Smooth muscle cell (in vitro differentiated cells): ENCODE measurements around the gene MX1. TPM values are rescaled to one million over a fixed set of nuclear protein-coding genes. Genes with fewer than 3 reads are reported as not detected.

ENCODE experiments used
- DNase-seq: peaks from one replicate; lab custom pipeline; 2025; ENCODE audit not compliant: unreplicated experiment; lab: John Stamatoyannopoulos, UW
- H2AFZ ChIP-seq: fragments of 200-600 bp; sonication (generic); 2 replicates; pipeline ENCODE4 v1.6.0; 2016; ENCODE audit warnings: antibody characterized with exemption, low read depth, mild to moderate bottlenecking
- H3F3A ChIP-seq: fragments of 200-600 bp; sonication (generic); 2 replicates; pipeline ENCODE4 v1.6.0; 2017; ENCODE audit warnings: antibody characterized with exemption, low read depth
- H3K27ac ChIP-seq: fragments of 200-600 bp; sonication (generic); 2 replicates; pipeline ENCODE4 v1.5.1; 2016; ENCODE audit warnings: low read depth, mild to moderate bottlenecking
- H3K27me3 ChIP-seq: fragments of 200-600 bp; sonication (generic); 2 replicates; pipeline ENCODE4 v1.6.1; 2016; ENCODE audit warnings: low read depth, mild to moderate bottlenecking
- H3K36me3 ChIP-seq: fragments of 200-600 bp; sonication (generic); 2 replicates; pipeline ENCODE4 v1.5.1; 2016; ENCODE audit warnings: low read depth
- H3K4me1 ChIP-seq: fragments of 200-600 bp; sonication (generic); 2 replicates; pipeline ENCODE4 v1.5.1; 2016; ENCODE audit warnings: low read depth
- H3K4me2 ChIP-seq: fragments of 200-600 bp; sonication (generic); 2 replicates; pipeline ENCODE4 v1.6.0; 2016; ENCODE audit warnings: mild to moderate bottlenecking
- H3K4me3 ChIP-seq: fragments of 200-600 bp; sonication (generic); 2 replicates; pipeline ENCODE4 v1.5.1; 2016; ENCODE audit warnings: mild to moderate bottlenecking
- H3K79me2 ChIP-seq: fragments of 200-600 bp; sonication (generic); 2 replicates; pipeline ENCODE4 v1.6.0; 2016; ENCODE audit warnings: low read depth, mild to moderate bottlenecking
- H3K9ac ChIP-seq: fragments of 200-600 bp; sonication (generic); 2 replicates; pipeline ENCODE4 v1.6.0; 2016; ENCODE audit warnings: low read depth
- H3K9me3 ChIP-seq: fragments of 200-600 bp; sonication (generic); replicated peaks from 2 replicates; pipeline ENCODE4 v1.5.1; 2016; ENCODE audit warnings: low read depth
- H4K20me1 ChIP-seq: fragments of 200-600 bp; sonication (generic); 2 replicates; pipeline ENCODE4 v1.6.0; 2016; ENCODE audit warnings: low read depth
- WGBS: methylation state at CpG from one replicate; pipeline ENCODE4 v1.1.7; 2016; ENCODE audit warnings: low lambda C conversion rate; 5-methylcytosine and 5-hydroxymethylcytosine counted together
- polyA plus RNA-seq: library from polyadenylated mRNA; unstranded; fragments of >200 nt; fragmentation: Nextera tagmentation; extraction: Ambion mirVana; gene quantifications from 2 replicates; pipeline ENCODE4 v1.2.1, GENCODE V29; 2016
- total RNA-seq: library from RNA; depleted of rRNA; stranded (reverse); fragments of >200 nt; gene quantifications from 2 replicates; pipeline ENCODE4 v1.2.3, GENCODE V29; 2014
- TF ChIP-seq, protein P1 (sequence below): fragments of 200-600 bp; sonication (generic); IDR thresholded peaks from 2 replicates; pipeline ENCODE4 v1.5.1; 2017; ENCODE audit warnings: borderline replicate concordance, mild to moderate bottlenecking, antibody characterized with exemption; ENCODE audit not compliant: insufficient read depth, poor library complexity, severe bottlenecking

MX1 gene
- total and polyA plus RNA-seq, 2 experiments from 2014 or later = 1.3 to 3.5 TPM

DNA sequence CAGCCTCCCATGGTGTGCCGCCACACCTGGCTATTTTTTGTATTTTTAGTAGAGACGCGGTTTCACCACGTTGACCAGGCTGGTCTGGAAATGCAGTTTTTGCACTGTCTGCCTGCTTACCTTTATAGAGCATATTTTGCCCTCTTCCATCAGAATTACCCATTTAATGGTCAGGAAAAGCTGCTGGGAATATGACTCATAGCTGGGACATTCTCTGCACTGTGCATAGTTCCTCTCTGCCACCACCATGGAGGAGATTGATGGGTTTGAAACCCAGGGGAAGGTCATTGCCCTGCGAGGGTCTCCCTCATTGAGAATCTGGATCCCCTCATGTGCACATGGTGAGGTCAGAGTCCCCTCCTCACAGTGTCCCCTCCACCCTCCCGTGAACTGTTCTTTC, 32.1 kb downstream of the MX1 start:
- no peak for DNase-seq
- no peaks in the 10 kb centered on the region for H3K9me3 ChIP-seq
- H3K79me2 ChIP-seq = no peaks in the 10 kb centered on the region
- no peaks in the 10 kb centered on the region for H3K4me1 ChIP-seq
- no peaks in the 10 kb centered on the region for H3F3A ChIP-seq
- no peaks in the 10 kb centered on the region for H3K27me3 ChIP-seq
- 84% methylated on average over 6 of the region's 6 CpGs for WGBS
- H2AFZ ChIP-seq = no peak overlapping the region
- H3K36me3 ChIP-seq = no peaks in the 10 kb centered on the region
- no peak overlapping the region for H3K4me3 ChIP-seq
- TF ChIP-seq, protein P1, sequence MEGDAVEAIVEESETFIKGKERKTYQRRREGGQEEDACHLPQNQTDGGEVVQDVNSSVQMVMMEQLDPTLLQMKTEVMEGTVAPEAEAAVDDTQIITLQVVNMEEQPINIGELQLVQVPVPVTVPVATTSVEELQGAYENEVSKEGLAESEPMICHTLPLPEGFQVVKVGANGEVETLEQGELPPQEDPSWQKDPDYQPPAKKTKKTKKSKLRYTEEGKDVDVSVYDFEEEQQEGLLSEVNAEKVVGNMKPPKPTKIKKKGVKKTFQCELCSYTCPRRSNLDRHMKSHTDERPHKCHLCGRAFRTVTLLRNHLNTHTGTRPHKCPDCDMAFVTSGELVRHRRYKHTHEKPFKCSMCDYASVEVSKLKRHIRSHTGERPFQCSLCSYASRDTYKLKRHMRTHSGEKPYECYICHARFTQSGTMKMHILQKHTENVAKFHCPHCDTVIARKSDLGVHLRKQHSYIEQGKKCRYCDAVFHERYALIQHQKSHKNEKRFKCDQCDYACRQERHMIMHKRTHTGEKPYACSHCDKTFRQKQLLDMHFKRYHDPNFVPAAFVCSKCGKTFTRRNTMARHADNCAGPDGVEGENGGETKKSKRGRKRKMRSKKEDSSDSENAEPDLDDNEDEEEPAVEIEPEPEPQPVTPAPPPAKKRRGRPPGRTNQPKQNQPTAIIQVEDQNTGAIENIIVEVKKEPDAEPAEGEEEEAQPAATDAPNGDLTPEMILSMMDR = no peak
- H3K9ac ChIP-seq = no peak overlapping the region
- H3K27ac ChIP-seq = no peak overlapping the region
- no peaks in the 10 kb centered on the region for H4K20me1 ChIP-seq
- no peak overlapping the region for H3K4me2 ChIP-seq

DNA sequence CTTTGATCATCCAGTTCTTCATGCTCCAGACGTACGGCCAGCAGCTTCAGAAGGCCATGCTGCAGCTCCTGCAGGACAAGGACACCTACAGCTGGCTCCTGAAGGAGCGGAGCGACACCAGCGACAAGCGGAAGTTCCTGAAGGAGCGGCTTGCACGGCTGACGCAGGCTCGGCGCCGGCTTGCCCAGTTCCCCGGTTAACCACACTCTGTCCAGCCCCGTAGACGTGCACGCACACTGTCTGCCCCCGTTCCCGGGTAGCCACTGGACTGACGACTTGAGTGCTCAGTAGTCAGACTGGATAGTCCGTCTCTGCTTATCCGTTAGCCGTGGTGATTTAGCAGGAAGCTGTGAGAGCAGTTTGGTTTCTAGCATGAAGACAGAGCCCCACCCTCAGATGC, 32.5 kb downstream of the MX1 start:
- Histone ChIP-seq H2AFZ (no peak overlapping the region), H3K4me1 (no peaks in the 10 kb centered on the region), H3K79me2 (no peaks in the 10 kb centered on the region), H3K4me3 (no peak overlapping the region), H3K27me3 (no peaks in the 10 kb centered on the region), H4K20me1 (no peaks in the 10 kb centered on the region), H3K27ac (no peak overlapping the region), H3K4me2 (no peak overlapping the region), H3F3A (no peaks in the 10 kb centered on the region), H3K9me3 (no peaks in the 10 kb centered on the region), H3K36me3 (no peaks in the 10 kb centered on the region), H3K9ac (no peak overlapping the region)
- TF ChIP-seq, protein P1 = no peak
- 91% methylated on average over 22 of the region's 22 CpGs for WGBS
- DNase-seq = no peak

DNA sequence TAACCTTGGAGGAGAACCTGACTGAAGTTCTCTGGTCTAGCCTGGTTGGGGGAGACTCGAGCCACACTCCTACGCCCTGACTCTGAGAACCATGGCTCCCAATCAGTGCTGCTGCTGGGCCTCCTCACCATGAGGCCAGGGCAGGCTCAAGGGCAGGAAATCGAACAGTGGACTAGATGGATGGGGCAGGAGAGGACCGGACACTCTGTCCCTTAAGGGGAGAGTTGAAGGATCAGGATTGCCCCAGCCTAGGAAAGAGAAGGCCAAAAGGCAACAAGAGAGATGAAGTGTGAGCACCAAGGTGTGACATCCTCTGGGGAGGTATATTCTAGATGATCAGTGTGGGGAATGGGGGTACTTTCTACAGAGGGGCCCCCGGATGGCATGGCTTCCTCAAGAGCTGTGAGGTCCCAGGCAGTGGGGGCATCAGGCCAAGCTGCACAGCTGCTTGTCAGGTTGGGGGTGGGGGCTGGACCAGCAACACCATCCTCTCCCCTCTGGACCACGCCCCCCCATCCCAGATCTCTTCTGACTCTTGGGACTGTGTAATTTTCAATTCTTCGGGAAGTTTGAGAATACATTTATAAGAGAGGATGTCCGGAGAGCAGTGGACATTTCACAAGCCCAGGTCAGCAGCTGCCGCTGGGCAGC, 34.0 kb downstream of the MX1 start:
- H3K4me1 ChIP-seq = no peaks in the 10 kb centered on the region
- 88% methylated on average over 9 of the region's 9 CpGs for WGBS
- no peak for DNase-seq
- H3K4me3 ChIP-seq = no peak overlapping the region
- H3K36me3 ChIP-seq = no peaks in the 10 kb centered on the region
- TF ChIP-seq, protein P1 = no peak
- H3K27ac ChIP-seq = no peak overlapping the region
- H3K9me3 ChIP-seq = no peaks in the 10 kb centered on the region
- no peaks in the 10 kb centered on the region for H3F3A ChIP-seq
- H3K4me2 ChIP-seq = no peak overlapping the region
- no peaks in the 10 kb centered on the region for H3K27me3 ChIP-seq
- H2AFZ ChIP-seq = no peak overlapping the region
- H3K79me2 ChIP-seq = no peaks in the 10 kb centered on the region
- no peaks in the 10 kb centered on the region for H4K20me1 ChIP-seq
- no peak overlapping the region for H3K9ac ChIP-seq
